RWPE2 (cell line): ENCODE data around the gene ECHDC3.

ENCODE experiments used
- ATAC-seq: fragments of 200-7000 bp; cut with Tn5 transposase; 3 replicates; pipeline ENCODE4 v1.9.1; 2021; ENCODE audit warnings: low read depth
- DNase-seq: peaks from one replicate; pipeline ENCODE4 v3.0.0-alpha.2; 2020; ENCODE audit warnings: low spot score
- H3K27ac ChIP-seq: fragments of 450-650 bp; 2 replicates; pipeline ENCODE4 v1.5.1; 2017; ENCODE audit warnings: mild to moderate bottlenecking; ENCODE audit not compliant: poor library complexity, severe bottlenecking
- H3K27me3 ChIP-seq: fragments of 250-450 bp; sonication (Bioruptor Pico); 2 replicates; pipeline ENCODE4 v1.5.1; 2021; ENCODE audit warnings: mild to moderate bottlenecking, moderate library complexity; ENCODE audit not compliant: insufficient read depth, poor library complexity, severe bottlenecking
- H3K36me3 ChIP-seq: fragments of 250-450 bp; sonication (Bioruptor Pico); 2 replicates; pipeline ENCODE4 v1.5.1; 2020; ENCODE audit warnings: low read depth, mild to moderate bottlenecking, moderate library complexity
- H3K4me1 ChIP-seq: fragments of 250-450 bp; sonication (Bioruptor Pico); 2 replicates; pipeline ENCODE4 v1.5.1; 2021; ENCODE audit warnings: mild to moderate bottlenecking, moderate library complexity; ENCODE audit not compliant: insufficient read depth, poor library complexity, severe bottlenecking
- H3K4me3 ChIP-seq: fragments of 250-450 bp; sonication (Bioruptor Pico); 2 replicates; pipeline ENCODE4 v1.5.1; 2021; ENCODE audit warnings: mild to moderate bottlenecking, moderate library complexity; ENCODE audit not compliant: severe bottlenecking
- H3K9me3 ChIP-seq: fragments of 250-450 bp; sonication (Bioruptor Pico); 2 replicates; pipeline ENCODE4 v1.5.1; 2021; ENCODE audit warnings: mild to moderate bottlenecking, moderate library complexity; ENCODE audit not compliant: severe bottlenecking
- TF ChIP-seq, protein P1 (sequence below): fragments of 450-650 bp; IDR thresholded peaks from one replicate; pipeline ENCODE4 v1.5.1; 2017; ENCODE audit warnings: mild to moderate bottlenecking, moderate library complexity; ENCODE audit not compliant: poor library complexity, severe bottlenecking

Gene ECHDC3

GRCh38 chr10:11698691-11699549 is 43.3 kb upstream of the ECHDC3 start:
- no peaks in the 10 kb centered on the region for H3K9me3 ChIP-seq
- H3K4me1 ChIP-seq = no peaks in the 10 kb centered on the region
- no peak for DNase-seq
- no peak overlapping the region for H3K27ac ChIP-seq
- H3K4me3 ChIP-seq = no peak overlapping the region
- H3K27me3 ChIP-seq = no peaks in the 10 kb centered on the region
- no peaks in the 10 kb centered on the region for H3K36me3 ChIP-seq
- TF ChIP-seq, protein P1, sequence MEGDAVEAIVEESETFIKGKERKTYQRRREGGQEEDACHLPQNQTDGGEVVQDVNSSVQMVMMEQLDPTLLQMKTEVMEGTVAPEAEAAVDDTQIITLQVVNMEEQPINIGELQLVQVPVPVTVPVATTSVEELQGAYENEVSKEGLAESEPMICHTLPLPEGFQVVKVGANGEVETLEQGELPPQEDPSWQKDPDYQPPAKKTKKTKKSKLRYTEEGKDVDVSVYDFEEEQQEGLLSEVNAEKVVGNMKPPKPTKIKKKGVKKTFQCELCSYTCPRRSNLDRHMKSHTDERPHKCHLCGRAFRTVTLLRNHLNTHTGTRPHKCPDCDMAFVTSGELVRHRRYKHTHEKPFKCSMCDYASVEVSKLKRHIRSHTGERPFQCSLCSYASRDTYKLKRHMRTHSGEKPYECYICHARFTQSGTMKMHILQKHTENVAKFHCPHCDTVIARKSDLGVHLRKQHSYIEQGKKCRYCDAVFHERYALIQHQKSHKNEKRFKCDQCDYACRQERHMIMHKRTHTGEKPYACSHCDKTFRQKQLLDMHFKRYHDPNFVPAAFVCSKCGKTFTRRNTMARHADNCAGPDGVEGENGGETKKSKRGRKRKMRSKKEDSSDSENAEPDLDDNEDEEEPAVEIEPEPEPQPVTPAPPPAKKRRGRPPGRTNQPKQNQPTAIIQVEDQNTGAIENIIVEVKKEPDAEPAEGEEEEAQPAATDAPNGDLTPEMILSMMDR = no peak
- ATAC-seq = no peak

GRCh38 chr10:11699550-11700097 is 42.6 kb upstream of the ECHDC3 start:
- Histone ChIP-seq H3K4me1 (no peaks in the 10 kb centered on the region), H3K9me3 (no peaks in the 10 kb centered on the region), H3K27me3 (no peaks in the 10 kb centered on the region), H3K4me3 (no peak overlapping the region), H3K36me3 (no peaks in the 10 kb centered on the region), H3K27ac (no peak overlapping the region)
- no peak for ATAC-seq
- TF ChIP-seq, protein P1 = no peak
- DNase-seq = no peak

GRCh38 chr10:11700539-11700938 is 41.6 kb upstream of the ECHDC3 start:
- Histone ChIP-seq H3K27me3 (no peaks in the 10 kb centered on the region), H3K4me1 (no peaks in the 10 kb centered on the region), H3K9me3 (no peaks in the 10 kb centered on the region), H3K4me3 (no peak overlapping the region), H3K36me3 (no peaks in the 10 kb centered on the region), H3K27ac (no peak overlapping the region)
- TF ChIP-seq, protein P1 = no peak
- DNase-seq (no peak), ATAC-seq (no peak)

- Histone ChIP-seq H3K4me3 (no peak overlapping the region), H3K27ac (no peak overlapping the region), H3K36me3 (no peaks in the 10 kb centered on the region), H3K4me1 (no peaks in the 10 kb centered on the region), H3K9me3 (no peaks in the 10 kb centered on the region), H3K27me3 (no peaks in the 10 kb centered on the region)
- DNase-seq (no peak), ATAC-seq (no peak)
- TF ChIP-seq, protein P1 = no peak
These were observed 40.6 kb upstream of the ECHDC3 start for GRCh38 chr10:11701451-11702095.
